IPS-20b (cell line): ENCODE measurements around the gene EMID1.
A peak's percentile ranks its signal among the peaks of the same experiment; 100 is the strongest.

Experiments
- H3K27ac ChIP-seq: one replicate; pipeline ENCODE4 v1.5.1; 2013; ENCODE audit warnings: low read length
- H3K27me3 ChIP-seq: 2 replicates; pipeline ENCODE4 v1.6.1; 2013; ENCODE audit warnings: mild to moderate bottlenecking, low read length, inconsistent platforms; ENCODE audit not compliant: insufficient read depth
- H3K36me3 ChIP-seq: 2 replicates; pipeline ENCODE4 v1.6.1; 2013; ENCODE audit warnings: low read depth, mild to moderate bottlenecking, inconsistent platforms, low read length, moderate library complexity; ENCODE audit not compliant: insufficient read depth
- H3K4me1 ChIP-seq: 2 replicates; pipeline ENCODE4 v1.6.1; 2013; ENCODE audit warnings: mild to moderate bottlenecking, control low read depth, inconsistent platforms, low read length, moderate library complexity; ENCODE audit not compliant: insufficient read depth
- H3K4me3 ChIP-seq: 2 replicates; pipeline ENCODE4 v1.5.1; 2013; ENCODE audit warnings: mild to moderate bottlenecking, low read length, inconsistent platforms
- H3K9ac ChIP-seq: 2 replicates; pipeline ENCODE4 v1.6.1; 2013; ENCODE audit warnings: low read depth, mild to moderate bottlenecking, inconsistent platforms, low read length, moderate library complexity
- H3K9me3 ChIP-seq: 2 replicates; pipeline ENCODE4 v1.6.1; 2013; ENCODE audit warnings: mild to moderate bottlenecking, low read depth, low read length, inconsistent platforms; ENCODE audit not compliant: insufficient read depth

EMID1 gene

DNA sequence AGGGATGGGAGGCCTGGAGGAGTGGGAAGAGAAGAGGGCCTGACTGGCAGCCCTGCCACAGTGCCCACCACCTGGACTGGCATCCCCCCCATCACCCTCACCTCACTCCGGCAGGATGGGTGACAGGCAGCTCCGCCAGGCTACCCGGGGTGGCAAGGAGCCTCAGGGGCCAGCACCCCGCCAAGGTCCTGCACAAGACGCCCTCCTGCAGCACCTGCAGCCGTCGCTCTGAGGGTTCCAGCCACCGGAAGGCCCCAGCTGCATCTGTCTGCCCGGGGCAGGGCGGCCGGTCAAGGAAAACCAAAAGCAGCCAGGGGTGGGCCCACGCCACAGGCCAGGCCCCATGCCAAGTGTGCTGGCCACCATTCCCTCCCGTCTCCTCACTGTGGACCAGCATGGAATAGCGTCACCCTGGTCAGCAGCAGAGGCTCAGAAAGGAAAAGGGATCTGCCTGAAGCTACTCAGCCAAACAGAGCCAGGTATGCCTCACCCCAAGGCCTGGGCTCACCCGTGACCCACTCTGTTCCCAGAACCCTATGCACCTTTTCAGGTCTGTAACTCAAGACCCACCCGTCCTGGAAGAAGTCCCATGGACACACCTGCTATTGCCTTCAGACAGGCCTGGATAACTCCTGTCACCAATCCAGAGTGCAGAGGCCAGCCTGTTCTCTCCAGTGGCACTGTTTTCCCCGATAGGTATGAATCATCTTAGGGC is 55.1 kb downstream of the EMID1 start:
- no peaks in the 10 kb centered on the region for H3K27me3 ChIP-seq
- H3K4me3 ChIP-seq: no peak overlapping the region
- no peaks in the 10 kb centered on the region for H3K4me1 ChIP-seq
- H3K9me3 ChIP-seq: no peaks in the 10 kb centered on the region
- no peak overlapping the region for H3K27ac ChIP-seq
- peaks cover 43% of the 10 kb centered on the region for H3K36me3 ChIP-seq
- H3K9ac ChIP-seq: no peak overlapping the region

GRCh38 chr22:29263791-29264276 is 58.1 kb downstream of the EMID1 start:
- Histone ChIP-seq H3K27ac (no peak overlapping the region), H3K4me3 (no peak overlapping the region), H3K4me1 (peaks cover 9% of the 10 kb centered on the region; the same call in 1 of the 2 replicates), H3K9me3 (no peaks in the 10 kb centered on the region), H3K9ac (no peak overlapping the region), H3K36me3 (peaks cover 49% of the 10 kb centered on the region), H3K27me3 (no peaks in the 10 kb centered on the region)

DNA sequence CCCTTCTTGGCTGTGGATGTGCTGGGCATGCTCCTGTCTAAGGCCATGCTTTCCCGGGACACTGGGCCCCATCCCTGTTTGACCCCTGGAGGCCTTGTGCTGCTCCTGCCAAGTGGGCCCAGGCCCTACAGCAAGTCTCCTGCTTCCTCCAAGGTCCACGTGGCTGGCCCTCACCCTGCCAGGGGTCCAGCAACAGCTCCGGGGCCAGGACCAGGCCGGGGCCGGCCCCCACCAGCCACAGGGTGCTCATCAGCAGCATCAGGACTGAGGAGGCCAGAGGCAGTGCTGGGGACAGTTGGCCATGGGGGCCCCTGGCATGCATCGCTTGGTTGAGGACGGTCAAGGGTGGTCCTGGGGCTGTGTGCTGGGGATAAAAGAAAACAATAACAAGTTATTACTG is 59.6 kb downstream of the EMID1 start:
- Histone ChIP-seq H3K4me3 (no peak overlapping the region), H3K36me3 (peaks cover 54% of the 10 kb centered on the region), H3K9ac (no peak overlapping the region), H3K9me3 (no peaks in the 10 kb centered on the region), H3K27me3 (no peaks in the 10 kb centered on the region), H3K27ac (no peak overlapping the region), H3K4me1 (peaks cover 15% of the 10 kb centered on the region; the same call in 1 of the 2 replicates)

- H3K27ac ChIP-seq: peak overlapping the region; percentile 44
Observed at GRCh38 chr22:29265929-29266328, 60.2 kb downstream of the EMID1 start.

DNA sequence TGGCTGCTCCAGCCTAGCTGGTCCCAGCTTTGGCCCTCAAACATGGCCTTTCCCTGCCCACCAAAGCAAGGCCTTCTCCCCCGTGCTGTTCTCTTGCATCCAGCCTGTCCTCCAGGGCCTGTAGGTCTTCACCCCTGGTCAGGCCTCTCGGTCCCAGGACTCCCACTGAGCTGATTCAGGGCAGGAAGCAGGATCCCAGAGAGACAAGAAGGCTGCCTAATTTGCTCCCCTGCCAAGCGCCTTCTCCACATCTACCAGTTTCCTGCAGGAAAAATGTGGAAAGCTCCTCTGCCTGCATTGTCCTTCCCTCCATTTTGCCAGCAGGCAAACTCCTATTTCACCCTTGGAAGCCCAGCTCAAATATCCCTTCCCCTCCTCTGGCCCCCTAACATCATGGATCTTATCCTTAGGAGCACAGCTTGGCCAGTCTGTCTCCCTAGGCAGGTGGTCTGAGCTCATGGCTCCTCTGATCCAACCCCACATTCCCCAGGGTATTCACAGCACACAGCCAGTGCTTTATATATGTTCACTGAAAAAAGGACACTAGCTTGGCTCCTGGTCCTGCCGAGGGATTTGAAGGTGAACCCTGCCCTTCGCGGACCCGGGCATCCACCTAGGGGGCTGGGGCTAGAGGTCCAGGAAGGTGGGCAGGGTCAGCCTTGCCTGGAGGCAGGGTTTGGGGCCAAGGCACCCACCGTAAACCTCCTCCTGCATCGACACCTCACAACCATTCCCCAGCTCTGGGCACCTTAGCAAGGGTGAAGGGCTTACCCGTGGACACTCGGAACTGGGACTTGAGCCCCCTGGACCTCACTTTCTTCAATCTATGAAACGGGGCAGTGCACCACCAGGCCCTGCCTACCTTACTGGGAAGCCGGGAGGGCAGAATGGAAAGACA is 61.1 kb downstream of the EMID1 start:
- Histone ChIP-seq H3K4me3 (peak overlapping the region; percentile 98), H3K9ac (peak overlapping the region; percentile 100), H3K36me3 (peaks cover 61% of the 10 kb centered on the region), H3K4me1 (peaks cover 30% of the 10 kb centered on the region), H3K9me3 (no peaks in the 10 kb centered on the region), H3K27me3 (no peaks in the 10 kb centered on the region), H3K27ac (peak overlapping the region; percentile 100)

More at GRCh38 chr22:29265929-29266328, 60.2 kb downstream of the EMID1 start:
- peak overlapping the region; percentile 100; the same call in 1 of the 2 replicates for H3K9ac ChIP-seq
- H3K4me3 ChIP-seq: peak overlapping the region; percentile 98; the same call in 1 of the 2 replicates
- no peaks in the 10 kb centered on the region for H3K27me3 ChIP-seq
- H3K4me1 ChIP-seq: peaks cover 21% of the 10 kb centered on the region; the same call in 1 of the 2 replicates
- H3K36me3 ChIP-seq: peaks cover 54% of the 10 kb centered on the region
- H3K9me3 ChIP-seq: no peaks in the 10 kb centered on the region

- H3K4me3 ChIP-seq: peak overlapping the region; percentile 98
- no peaks in the 10 kb centered on the region for H3K27me3 ChIP-seq
- no peaks in the 10 kb centered on the region for H3K9me3 ChIP-seq
- peak overlapping the region; percentile 100 for H3K9ac ChIP-seq
- H3K4me1 ChIP-seq: peaks cover 34% of the 10 kb centered on the region
- H3K27ac ChIP-seq: peak overlapping the region; percentile 100
- H3K36me3 ChIP-seq: peaks cover 65% of the 10 kb centered on the region
Observed at GRCh38 chr22:29267462-29267857, 61.8 kb downstream of the EMID1 start.

- H3K4me1 ChIP-seq: peaks cover 36% of the 10 kb centered on the region
- peak within 1 kb of the TSS; percentile 100 for H3K27ac ChIP-seq
- peak within 1 kb of the TSS; percentile 98 for H3K4me3 ChIP-seq
- H3K9ac ChIP-seq: peak within 1 kb of the TSS; percentile 100
- H3K9me3 ChIP-seq: no peaks in the 10 kb centered on the region
- peaks cover 68% of the 10 kb centered on the region for H3K36me3 ChIP-seq
- H3K27me3 ChIP-seq: no peaks in the 10 kb centered on the region
Observed at GRCh38 chr22:29267858-29268510, 62.3 kb downstream of the EMID1 start, which contains the start of the genes EWSR1 and RHBDD3. EWSR1 (plus strand) TSS chr22:29268268; CDS start chr22:29268337, 69 bp downstream. RHBDD3 (minus strand) TSS chr22:29267981; CDS start chr22:29265626, 2,355 bp downstream.

DNA sequence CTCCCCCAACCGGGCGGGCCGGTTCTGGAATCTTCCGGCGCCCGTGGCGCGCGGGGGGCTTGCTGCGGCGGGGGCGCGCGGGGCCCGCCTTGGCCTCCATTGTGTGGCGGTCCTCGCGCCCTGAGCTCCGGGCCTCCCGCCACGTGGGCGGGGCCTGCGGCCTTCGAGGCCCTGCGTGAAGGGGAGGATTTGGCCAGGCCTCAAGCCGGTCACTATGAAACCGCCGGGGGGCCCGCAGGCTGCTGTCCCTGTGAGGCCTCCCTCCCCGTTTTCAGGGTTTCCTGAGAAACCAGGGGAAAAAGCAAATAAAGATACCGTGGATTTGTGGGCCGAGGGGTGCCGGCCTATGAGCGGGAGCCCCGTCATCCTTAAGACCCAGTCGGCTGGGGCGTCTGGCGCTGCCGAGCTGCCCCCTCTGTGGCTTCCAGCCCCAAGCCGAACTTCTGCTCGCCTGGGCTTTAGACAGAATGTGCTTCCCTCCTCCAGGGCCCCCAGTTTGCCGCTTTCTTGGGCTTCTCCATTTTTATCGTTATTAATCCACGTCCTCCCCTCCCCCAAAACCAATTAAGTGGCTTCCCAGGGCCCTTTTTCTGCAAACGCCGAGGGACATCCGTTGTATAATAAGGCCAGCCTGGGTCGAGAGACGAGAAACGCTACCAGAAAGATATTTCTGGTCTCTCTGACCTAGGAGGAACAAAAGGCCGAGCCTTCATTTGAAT is 63.0 kb downstream of the EMID1 start:
- peaks cover 36% of the 10 kb centered on the region for H3K4me1 ChIP-seq
- H3K27me3 ChIP-seq: no peaks in the 10 kb centered on the region
- no peaks in the 10 kb centered on the region for H3K9me3 ChIP-seq
- peak overlapping the region; percentile 100 for H3K9ac ChIP-seq
- peak overlapping the region; percentile 100 for H3K27ac ChIP-seq
- peak overlapping the region; percentile 98 for H3K4me3 ChIP-seq
- peaks cover 72% of the 10 kb centered on the region for H3K36me3 ChIP-seq

- Histone ChIP-seq H3K9me3 (no peaks in the 10 kb centered on the region), H3K27me3 (no peaks in the 10 kb centered on the region), H3K9ac (peak overlapping the region; percentile 100), H3K4me3 (peak overlapping the region; percentile 98), H3K4me1 (peaks cover 36% of the 10 kb centered on the region), H3K27ac (peak overlapping the region; percentile 100), H3K36me3 (peaks cover 72% of the 10 kb centered on the region)
Observed at GRCh38 chr22:29269230-29269604, 63.5 kb downstream of the EMID1 start.

DNA sequence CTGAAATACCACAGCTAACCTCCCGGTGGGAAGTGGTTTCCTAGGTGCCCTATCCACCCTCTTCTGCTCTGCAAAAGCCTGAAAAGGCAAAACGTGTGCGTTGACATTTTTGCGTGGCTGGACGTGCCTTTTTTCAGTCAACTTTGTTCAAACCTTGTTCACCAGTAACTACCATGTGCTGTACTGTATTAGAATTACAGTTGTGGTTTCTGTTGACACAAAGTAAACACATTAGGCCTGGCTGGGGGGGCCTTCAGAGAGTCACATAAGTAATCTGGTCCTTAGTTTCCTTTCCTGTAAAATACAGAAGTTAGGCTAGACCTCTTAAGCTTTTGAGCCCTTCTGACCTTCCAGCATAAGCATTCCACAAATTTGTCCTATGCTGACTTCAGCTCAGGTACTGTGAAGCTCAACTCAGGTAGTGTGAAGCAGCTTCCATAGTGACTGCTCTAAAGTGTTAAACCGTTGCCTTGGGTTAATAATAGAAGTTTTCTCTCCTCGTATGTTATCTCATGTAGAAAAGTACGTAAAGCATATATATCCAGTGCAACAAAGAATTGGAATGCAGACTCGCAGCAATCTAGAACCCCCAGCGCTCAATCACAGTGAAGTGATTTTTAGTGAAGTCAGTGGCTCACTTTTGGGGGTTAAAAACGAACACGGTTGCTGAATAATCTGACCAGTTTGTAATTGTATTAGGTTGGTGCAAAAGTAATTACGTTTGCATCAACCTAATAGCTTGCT is 64.2 kb downstream of the EMID1 start:
- Histone ChIP-seq H3K9ac (peak overlapping the region; percentile 100; the same call in 1 of the 2 replicates), H3K27ac (no peak overlapping the region), H3K9me3 (no peaks in the 10 kb centered on the region), H3K4me1 (peaks cover 36% of the 10 kb centered on the region), H3K4me3 (peak overlapping the region; percentile 98), H3K27me3 (no peaks in the 10 kb centered on the region), H3K36me3 (peaks cover 74% of the 10 kb centered on the region)
